K562 treated with DMSO at 1 percent for 12 hours (cell line): ENCODE results near the gene PRSS21. TPM values are rescaled to one million over a fixed set of nuclear protein-coding genes. Genes with fewer than 3 reads are reported as not detected.

ENCODE experiments used
- total RNA-seq: library from RNA; unstranded; fragments of 300-600 nt; gene quantifications from 2 replicates; pipeline ENCODE4 v1.2.3, GENCODE V29; 2022; ENCODE audit not compliant: insufficient read depth

The PRSS21 gene, protein sequence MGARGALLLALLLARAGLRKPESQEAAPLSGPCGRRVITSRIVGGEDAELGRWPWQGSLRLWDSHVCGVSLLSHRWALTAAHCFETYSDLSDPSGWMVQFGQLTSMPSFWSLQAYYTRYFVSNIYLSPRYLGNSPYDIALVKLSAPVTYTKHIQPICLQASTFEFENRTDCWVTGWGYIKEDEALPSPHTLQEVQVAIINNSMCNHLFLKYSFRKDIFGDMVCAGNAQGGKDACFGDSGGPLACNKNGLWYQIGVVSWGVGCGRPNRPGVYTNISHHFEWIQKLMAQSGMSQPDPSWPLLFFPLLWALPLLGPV
- 71.2 and 81.6 TPM in 2 replicates for total RNA-seq

DNA sequence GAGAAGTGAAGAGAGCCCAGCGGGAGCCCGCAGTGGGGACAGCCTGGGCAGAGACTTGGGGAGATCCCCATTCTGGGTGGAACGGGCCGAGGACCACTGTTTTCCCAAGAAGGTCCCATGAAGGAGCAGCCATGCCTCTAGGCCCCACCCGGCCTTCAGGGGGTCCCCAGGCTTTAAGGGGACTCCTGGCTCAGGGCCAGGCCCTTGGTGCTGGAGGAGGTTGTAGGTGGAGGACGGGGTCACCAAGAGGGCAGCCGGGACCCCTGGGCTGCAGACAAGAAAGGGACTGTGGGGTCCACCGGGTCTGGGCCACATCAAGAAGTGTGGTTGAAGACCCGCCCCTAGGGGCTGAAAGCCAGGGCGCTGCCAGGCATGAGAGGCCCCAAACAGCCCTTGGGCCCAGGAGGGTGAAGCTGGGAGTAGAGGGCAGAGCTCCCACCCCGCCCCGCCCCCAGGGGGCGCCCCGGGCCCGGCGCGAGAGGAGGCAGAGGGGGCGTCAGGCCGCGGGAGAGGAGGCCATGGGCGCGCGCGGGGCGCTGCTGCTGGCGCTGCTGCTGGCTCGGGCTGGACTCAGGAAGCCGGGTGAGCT lies at the start of gene PRSS21:
Gene PRSS21 (plus strand): TSS at position 487 of the 589 bp plus-strand sequence. CDS start 32 bp downstream, at position 519.

DNA sequence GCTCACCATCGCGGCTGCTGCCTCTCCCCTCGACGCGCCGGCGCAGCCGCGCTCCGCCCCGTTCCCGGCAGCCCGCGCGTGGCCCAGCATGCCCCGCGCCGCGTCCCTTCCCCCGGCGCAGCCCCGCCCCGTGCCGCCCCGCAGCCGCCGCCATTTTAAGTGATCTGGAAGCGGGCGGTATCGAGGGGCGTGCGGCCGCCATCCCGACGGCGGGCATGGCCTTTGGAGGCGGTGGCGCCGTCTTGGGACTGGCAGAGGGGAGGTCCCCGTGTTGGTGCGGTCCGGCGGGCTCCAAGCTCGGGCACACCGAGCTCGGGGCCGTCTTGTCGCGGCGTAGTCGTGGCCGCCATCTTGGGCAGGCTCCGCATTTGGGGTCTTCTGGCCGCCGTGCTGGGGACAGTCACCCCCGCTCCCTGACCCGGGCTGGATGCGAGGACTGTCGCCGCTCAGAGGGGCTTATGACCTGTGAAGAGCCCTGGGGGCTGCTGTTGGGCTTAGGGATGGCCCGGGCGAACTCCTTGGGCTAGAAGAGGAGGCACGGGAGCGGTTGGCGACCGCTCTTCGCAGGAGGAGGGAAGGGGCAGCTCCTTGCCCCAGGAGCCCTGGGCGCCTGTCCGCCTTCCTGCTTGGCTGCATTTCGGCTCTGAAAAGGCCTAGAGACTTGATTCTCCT lies 39.7 kb upstream of the PRSS21 start, which contains the start of gene ELOB:
Gene ELOB (minus strand): TSS at position 50 of the 672 bp plus-strand sequence. CDS start 41 bp downstream, at position 9.

DNA sequence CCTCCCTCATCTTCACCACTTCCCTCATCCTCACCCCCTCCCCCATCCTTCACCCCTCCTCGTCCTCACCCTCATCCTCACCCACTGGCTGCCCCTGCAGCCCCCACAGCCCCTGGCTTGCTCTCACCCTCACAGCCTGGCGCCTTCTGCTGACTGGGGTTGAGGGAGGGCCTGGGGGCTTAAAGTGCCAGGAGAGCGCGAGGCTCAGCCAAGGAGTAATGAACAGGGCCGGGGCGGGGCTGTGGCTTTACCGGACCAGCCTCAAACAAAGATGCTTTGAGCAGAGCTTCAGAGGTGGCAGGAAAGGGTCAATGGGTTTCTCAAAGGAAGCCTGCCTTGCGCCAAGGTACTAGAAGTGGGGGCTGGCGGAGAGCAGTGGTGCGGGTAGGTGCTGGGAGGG lies 29.6 kb upstream of the PRSS21 start, which contains the start of gene PRSS33:
Gene PRSS33 (minus strand): TSS at position 155 of the 400 bp plus-strand sequence. CDS start 1,013 bp downstream, outside the sequence.

DNA sequence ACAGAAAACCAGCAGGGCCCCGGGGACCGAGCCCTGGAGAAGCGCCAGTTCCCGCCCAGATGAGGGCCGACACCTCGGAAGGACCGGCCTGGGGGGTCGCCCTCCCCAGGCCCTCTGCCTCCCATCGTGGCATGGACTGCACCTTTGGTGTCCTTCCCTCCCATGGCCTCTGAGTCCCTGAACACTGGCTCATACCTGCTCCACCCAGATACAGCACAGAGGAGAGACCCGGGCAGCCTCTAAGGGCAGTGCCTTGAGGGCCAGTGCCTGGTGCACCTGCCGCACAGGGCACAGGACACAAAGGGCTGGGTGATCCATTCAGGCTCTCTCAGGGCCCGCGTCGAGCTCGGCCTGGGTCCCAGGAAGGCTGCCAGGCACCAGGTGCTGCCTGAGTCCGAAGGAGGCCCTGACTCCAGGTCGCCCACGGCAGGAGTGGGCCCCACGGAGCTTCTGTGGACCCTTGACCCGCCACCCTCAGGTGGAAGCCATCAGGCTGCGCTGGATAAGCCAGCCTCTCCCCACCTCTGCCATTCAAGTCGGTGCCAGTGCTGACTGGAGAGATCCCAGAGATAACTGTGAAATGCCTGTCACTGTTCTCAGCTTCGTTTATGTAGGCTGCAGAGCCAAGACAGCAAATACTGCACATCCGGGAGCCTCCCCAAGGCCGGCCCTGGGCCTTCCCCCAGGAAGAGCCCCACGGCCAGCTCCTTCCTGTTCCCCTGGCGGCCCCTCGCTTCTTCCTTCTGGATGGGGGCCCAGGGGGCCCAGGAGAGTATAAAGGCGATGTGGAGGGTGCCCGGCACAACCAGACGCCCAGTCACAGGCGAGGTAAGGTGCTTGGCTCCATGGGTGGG lies 12.7 kb downstream of the PRSS21 start, which contains the start of gene ZG16B:
Gene ZG16B (plus strand): TSS at position 803 of the 854 bp plus-strand sequence. CDS start 139 bp downstream, outside the sequence.

DNA sequence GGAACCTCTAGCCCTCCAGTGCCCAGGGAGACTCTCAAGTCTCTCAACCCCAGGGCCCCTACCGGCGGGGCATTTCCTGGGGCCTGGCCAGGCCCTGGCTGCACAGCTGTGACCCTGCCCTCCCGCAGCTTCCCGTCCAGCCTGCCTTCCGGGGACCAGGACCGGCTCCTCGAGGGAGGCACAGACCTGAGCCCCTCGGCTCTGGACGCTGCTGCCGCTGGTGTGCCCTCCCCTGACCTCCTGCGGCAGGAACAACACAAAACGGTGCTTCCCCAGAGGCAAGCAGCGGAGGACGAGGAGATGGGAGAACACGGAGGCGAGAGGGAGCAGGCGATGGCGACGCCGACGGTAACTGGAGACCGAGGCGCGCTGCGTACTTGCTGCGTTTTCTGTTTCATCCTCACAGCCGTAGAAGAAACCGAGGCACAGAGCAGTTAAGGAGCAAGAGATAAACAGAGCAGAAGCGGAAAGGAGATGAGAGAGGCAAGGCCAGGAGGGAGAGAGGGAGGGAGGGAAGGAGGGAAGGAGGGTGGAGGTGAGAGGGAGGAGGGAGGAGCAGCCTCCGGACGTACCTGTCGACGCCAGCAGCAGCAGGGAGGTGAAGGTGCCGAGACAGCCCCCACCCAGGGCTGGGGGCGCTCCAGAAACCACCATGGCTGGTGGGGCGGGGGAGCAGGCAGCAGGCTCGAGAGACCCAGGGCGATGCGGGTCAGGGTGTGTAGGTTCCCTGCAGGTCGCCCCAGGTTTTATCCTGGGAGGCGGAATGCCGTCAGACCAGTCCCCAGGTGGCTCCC lies 40.6 kb downstream of the PRSS21 start, which contains the start of gene PRSS22:
Gene PRSS22 (minus strand): TSS at position 720 of the 794 bp plus-strand sequence. CDS start 66 bp downstream, at position 654.

Other genes starting within 250 kb of the PRSS21 start
- 45.9 and 57.1 TPM in 2 replicates for gene KCTD5, start 134.7 kb upstream of the PRSS21 start, total RNA-seq
- 1.0 and 2.4 TPM in 2 replicates for gene PRSS27, start 97.0 kb upstream of the PRSS21 start, total RNA-seq
- 211 and 370 TPM in 2 replicates for gene SRRM2, start 64.6 kb upstream of the PRSS21 start, total RNA-seq
- 243 and 416 TPM in 2 replicates for gene ELOB, start 40.0 kb upstream of the PRSS21 start, total RNA-seq
- not detected in 2 replicates for gene PRSS33, start 29.7 kb upstream of the PRSS21 start, total RNA-seq
- gene PRSS41, start 18.8 kb upstream of the PRSS21 start, total RNA-seq = not detected in 2 replicates
- gene ZG16B, start 13.1 kb downstream of the PRSS21 start, total RNA-seq = 1.7 TPM in 1 of 2 replicates, not detected in the other
- not detected in 2 replicates for gene PRSS22, start 40.9 kb downstream of the PRSS21 start, total RNA-seq
- 72.2 and 77.6 TPM in 2 replicates for gene FLYWCH2, start 66.0 kb downstream of the PRSS21 start, total RNA-seq
- 41.5 and 48.1 TPM in 2 replicates for gene FLYWCH1, start 94.7 kb downstream of the PRSS21 start, total RNA-seq
- 0.85 TPM in 1 of 2 replicates, not detected in the other for gene KREMEN2, start 147.0 kb downstream of the PRSS21 start, total RNA-seq
- gene PAQR4, start 152.1 kb downstream of the PRSS21 start, total RNA-seq = 15.8 and 27.8 TPM in 2 replicates
- gene PKMYT1, start 163.2 kb downstream of the PRSS21 start, total RNA-seq = 168 and 170 TPM in 2 replicates
- gene CLDN9, start 195.7 kb downstream of the PRSS21 start, total RNA-seq = 4.1 and 6.9 TPM in 2 replicates
- gene CLDN6, start 200.9 kb downstream of the PRSS21 start, total RNA-seq = not detected in 2 replicates
- gene TNFRSF12A, start 203.1 kb downstream of the PRSS21 start, total RNA-seq = 33.0 and 33.7 TPM in 2 replicates
- gene HCFC1R1, start 206.7 kb downstream of the PRSS21 start, total RNA-seq = 26.3 and 32.4 TPM in 2 replicates
- 32.1 and 41.7 TPM in 2 replicates for gene THOC6, start 206.8 kb downstream of the PRSS21 start, total RNA-seq
- gene BICDL2, start 219.7 kb downstream of the PRSS21 start, total RNA-seq = not detected in 2 replicates
- gene MMP25, start 229.3 kb downstream of the PRSS21 start, total RNA-seq = not detected in 2 replicates
- gene IL32, start 248.4 kb downstream of the PRSS21 start, total RNA-seq = 10.0 and 14.9 TPM in 2 replicates